A549 (cell line): ENCODE data around the gene APOL3. TPM values are rescaled to one million over a fixed set of nuclear protein-coding genes. Genes with fewer than 3 reads are reported as not detected.
"Not testable (repeated sequence)": the region's sequence is repeated elsewhere in the genome, so short reads cannot be mapped to it uniquely, and the experiment has no call there.

Experiments used
- ATAC-seq, 2 experiments: fragments of 200-7000 bp in 1 of 2; fragments of >200 bp in 1 of 2; cut with Nextera tagmentation in 1 of 2; cut with Tn5 transposase in 1 of 2; 3 replicates each; pipeline versions ENCODE4 v1.8.0 to v1.9.1; 2018 to 2020; ENCODE audit warnings: mild to moderate bottlenecking in 1 of 2, moderate library complexity in 1 of 2
- CTCF ChIA-PET: fragments of 300-600 bp; sonication (Branson Sonifier 250); formaldehyde crosslinking; extraction: SDS; loops from one replicate; lab custom pipeline; 2021; ENCODE audit warnings: antibody characterized with exemption, inconsistent platforms; lab: Yijun Ruan, JAX
- POLR2A ChIA-PET: fragments of 350-600 bp; formaldehyde crosslinking; extraction: SDS; loops from one replicate; lab custom pipeline; 2021; ENCODE audit warnings: antibody characterized with exemption, inconsistent platforms; lab: Yijun Ruan, JAX
- DNase-seq, 2 experiments: peaks; one replicate each; pipeline versions ENCODE4 v3.0.0 to v3.0.0-alpha.2; 2011 to 2016; ENCODE audit warnings: low read depth in 1 of 2, low spot score in 1 of 2
- FAIRE-seq: peaks from 2 replicates; lab custom pipeline; 2011; peaks lifted over from hg19 to GRCh38; lab: Jason Lieb, UNC
- H3K27ac ChIP-seq, 2 experiments: fragments of >200 bp; sonication (Bioruptor Twin); formaldehyde crosslinking; 3 replicates each; pipeline ENCODE4 v1.5.1; 2016 to 2017
- H3K4me1 ChIP-seq: fragments of >200 bp; sonication (Bioruptor Twin); formaldehyde crosslinking; 3 replicates; pipeline ENCODE4 v1.6.1; 2016
- H3K4me2 ChIP-seq: fragments of >200 bp; sonication (Bioruptor Twin); formaldehyde crosslinking; 3 replicates; pipeline ENCODE4 v1.6.1; 2016
- H3K4me3 ChIP-seq: fragments of >200 bp; sonication (Bioruptor Twin); formaldehyde crosslinking; 3 replicates; pipeline ENCODE4 v1.5.1; 2016
- H3K9me3 ChIP-seq: fragments of >200 bp; sonication (Bioruptor Twin); formaldehyde crosslinking; 3 replicates; pipeline ENCODE4 v1.6.1; 2016
- BCL3 ChIP-seq: fragments of >200 bp; sonication (Bioruptor Twin); formaldehyde crosslinking; IDR thresholded peaks from 3 replicates; pipeline ENCODE4 v1.6.1; 2016
- CBX8 ChIP-seq: fragments of 200-600 bp; sonication (generic); IDR thresholded peaks from 2 replicates; pipeline ENCODE4 v1.6.1; 2016
- CHD4 ChIP-seq: fragments of 200-600 bp; sonication (generic); IDR thresholded peaks from 2 replicates; pipeline ENCODE4 v1.6.1; 2016; ENCODE audit warnings: antibody characterized with exemption, mild to moderate bottlenecking, borderline replicate concordance
- EHF ChIP-seq: fragments of 250-450 bp; sonication (Bioruptor Pico); IDR thresholded peaks from 2 replicates; pipeline ENCODE4 v1.5.0; 2020; ENCODE audit warnings: mild to moderate bottlenecking
- EP300 ChIP-seq, 2 experiments: fragments of >200 bp; sonication (Bioruptor Twin); formaldehyde crosslinking; IDR thresholded peaks; 2 replicates in 1 of 2; 3 replicates in 1 of 2; pipeline ENCODE4 v1.6.1; 2016 to 2017
- KDM5A ChIP-seq: fragments of 200-600 bp; sonication (generic); IDR thresholded peaks from 2 replicates; pipeline ENCODE4 v1.6.1; 2016; ENCODE audit warnings: antibody characterized with exemption, mild to moderate bottlenecking
- NPAS2 ChIP-seq: fragments of 250-450 bp; sonication (Bioruptor Pico); IDR thresholded peaks from 2 replicates; pipeline ENCODE4 v1.8.0; 2022; ENCODE audit warnings: mild to moderate bottlenecking, moderate library complexity, borderline replicate concordance
- POLR2AphosphoS2 ChIP-seq: conservative IDR thresholded peaks from 2 replicates; pipeline ENCODE4 v1.6.1; 2012; ENCODE audit warnings: low read length, improper control_type of control experiment, inconsistent platforms
- RAD21 ChIP-seq, 2 experiments: fragments of >200 bp in 1 of 2; sonication (Bioruptor Twin) in 1 of 2; formaldehyde crosslinking in 1 of 2; IDR thresholded peaks in 1 of 2; conservative IDR thresholded peaks in 1 of 2; 2 replicates in 1 of 2; 3 replicates in 1 of 2; pipeline ENCODE4 v1.6.1; 2012 to 2018; ENCODE audit warnings: inconsistent platforms in 1 of 2
- REST ChIP-seq: fragments of 200-600 bp; sonication (generic); IDR thresholded peaks from 2 replicates; pipeline ENCODE4 v1.6.1; 2016; ENCODE audit warnings: antibody characterized with exemption, mild to moderate bottlenecking, moderate library complexity
- RNF2 ChIP-seq: fragments of 200-600 bp; sonication (generic); IDR thresholded peaks from 2 replicates; pipeline ENCODE4 v1.6.1; 2016; ENCODE audit warnings: low read depth, mild to moderate bottlenecking, antibody characterized with exemption, moderate library complexity, borderline replicate concordance
- ZC3H11A ChIP-seq: fragments of 450-650 bp; IDR thresholded peaks from 2 replicates; pipeline ENCODE4 v1.6.1; 2014; ENCODE audit warnings: antibody characterized with exemption, mild to moderate bottlenecking
- ZNF302 ChIP-seq: fragments of 250-450 bp; sonication (Bioruptor Pico); IDR thresholded peaks from 2 replicates; pipeline ENCODE4 v1.9.0; 2021; ENCODE audit warnings: inconsistent platforms, mild to moderate bottlenecking, moderate library complexity
- WGBS: methylation state at CpG from one replicate; pipeline ENCODE4 v1.1.6; 2017; ENCODE audit errors: missing lambda C conversion rate; 5-methylcytosine and 5-hydroxymethylcytosine counted together
- polyA plus RNA-seq, 4 experiments: library from polyadenylated mRNA; depleted of rRNA in 3 of 4; stranded (reverse); fragments of >200 nt; fragmentation: RNase III in 1 of 4; extraction: RNeasy Plus Mini Kit Qiagen cat#74134 plus additional on column Dnase treatment in 1 of 4; gene quantifications; 2 replicates in 3 of 4; 3 replicates in 1 of 4; pipeline ENCODE4 v1.2.3, GENCODE V29; 2011 to 2017
- TF ChIP-seq, protein P1 (sequence below): fragments of 250-450 bp; sonication (Bioruptor Pico); IDR thresholded peaks from 2 replicates; pipeline ENCODE4 v1.5.0; 2020; ENCODE audit warnings: low read depth, mild to moderate bottlenecking, moderate library complexity
- TF ChIP-seq, protein P2 (sequence below): IDR thresholded peaks from 2 replicates; pipeline ENCODE4 v1.6.1; 2012; ENCODE audit warnings: low read depth, borderline replicate concordance

The APOL3 gene
- polyA plus RNA-seq, 2 of the 4 experiments (the other 2 are of a cell fraction), result not detected

- TF ChIP-seq BCL3 (no peak), POLR2AphosphoS2 (no peak)
Observed at GRCh38 chr22:36155702-36156101, 4.9 kb downstream of the APOL3 start (continued).

- H3K4me2 ChIP-seq, result no peak overlapping the region
- ChIA-PET CTCF (no interaction called here), POLR2A (no interaction called here)
- H3K4me1 ChIP-seq, result no peaks in the 10 kb centered on the region
- no peak for FAIRE-seq
- no peak overlapping the region for H3K27ac ChIP-seq
- no peak for ATAC-seq
- DNase-seq, result no peak
- TF ChIP-seq, protein P1, sequence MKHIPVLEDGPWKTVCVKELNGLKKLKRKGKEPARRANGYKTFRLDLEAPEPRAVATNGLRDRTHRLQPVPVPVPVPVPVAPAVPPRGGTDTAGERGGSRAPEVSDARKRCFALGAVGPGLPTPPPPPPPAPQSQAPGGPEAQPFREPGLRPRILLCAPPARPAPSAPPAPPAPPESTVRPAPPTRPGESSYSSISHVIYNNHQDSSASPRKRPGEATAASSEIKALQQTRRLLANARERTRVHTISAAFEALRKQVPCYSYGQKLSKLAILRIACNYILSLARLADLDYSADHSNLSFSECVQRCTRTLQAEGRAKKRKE, result no peak
- TF ChIP-seq KDM5A, result no peak
- TF ChIP-seq, protein P2, sequence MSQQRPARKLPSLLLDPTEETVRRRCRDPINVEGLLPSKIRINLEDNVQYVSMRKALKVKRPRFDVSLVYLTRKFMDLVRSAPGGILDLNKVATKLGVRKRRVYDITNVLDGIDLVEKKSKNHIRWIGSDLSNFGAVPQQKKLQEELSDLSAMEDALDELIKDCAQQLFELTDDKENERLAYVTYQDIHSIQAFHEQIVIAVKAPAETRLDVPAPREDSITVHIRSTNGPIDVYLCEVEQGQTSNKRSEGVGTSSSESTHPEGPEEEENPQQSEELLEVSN, result no peak
- H3K4me3 ChIP-seq, result no peak overlapping the region
- 0 out of 3 replicates have a peak, but pooled peaks cover 6% of the 10 kb centered on the region for H3K9me3 ChIP-seq
- 88% methylated on average over 3 of the region's 3 CpGs for WGBS
Observed at GRCh38 chr22:36154423-36154945, 6.1 kb downstream of the APOL3 start.

DNA sequence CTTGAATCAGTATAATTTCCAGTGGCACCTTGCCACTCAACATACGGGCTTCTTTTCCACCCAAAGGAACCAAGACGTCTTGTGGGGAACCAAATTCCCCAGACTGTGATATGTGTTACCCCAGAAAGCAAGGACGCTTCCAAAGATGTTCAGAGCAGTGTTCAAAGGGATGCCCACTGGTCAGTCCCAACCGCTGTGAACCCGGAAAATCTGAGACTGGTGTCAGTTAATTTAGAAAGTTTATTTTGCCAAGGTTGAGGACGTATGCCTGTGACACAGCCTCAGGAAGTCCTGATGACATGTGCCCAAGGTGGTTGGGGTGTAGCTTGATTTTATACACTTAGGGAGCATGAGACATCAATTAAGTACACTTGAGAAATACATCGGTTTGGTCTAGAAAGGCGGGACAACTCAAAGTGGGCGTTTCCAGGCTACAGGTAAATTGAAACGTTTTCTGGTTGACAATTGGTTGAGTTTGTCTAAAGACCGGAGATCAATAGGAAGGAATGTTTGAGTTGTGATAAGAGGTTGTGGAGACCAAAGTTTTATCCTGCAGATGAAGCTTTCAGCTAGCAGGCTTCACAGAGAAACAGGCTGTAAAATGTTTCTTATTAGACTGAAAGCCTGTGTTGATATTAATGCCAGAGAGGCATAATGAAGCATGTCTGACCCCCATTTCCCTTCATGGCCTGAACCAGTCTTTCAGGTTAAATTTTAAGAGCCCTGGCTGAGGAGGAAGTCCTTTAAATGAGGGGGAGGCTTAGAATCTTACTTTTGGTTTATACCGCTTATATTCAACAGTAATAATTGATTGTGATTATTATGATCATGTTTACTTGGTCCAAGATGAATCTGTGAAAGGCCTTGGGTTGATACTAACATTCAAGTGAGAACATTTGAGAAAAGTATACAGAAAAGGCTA is 6.8 kb downstream of the APOL3 start:
- H3K9me3 ChIP-seq, result 0 out of 3 replicates have a peak, but pooled peaks cover 6% of the 10 kb centered on the region
- no peaks in the 10 kb centered on the region for H3K4me1 ChIP-seq
- no peak for TF ChIP-seq NPAS2
- DNase-seq (no peak), FAIRE-seq (no peak), ATAC-seq (no peak)
- no peak overlapping the region for H3K4me3 ChIP-seq
- no peak overlapping the region for H3K4me2 ChIP-seq
- 73% methylated on average over 10 of the region's 12 CpGs for WGBS
- ChIA-PET CTCF (interaction anchor here (1.1 to 1.5 kb wide), 2 partner anchors 14 to 41 kb away, joined by 4 to 5 read pairs; no protein-coding TSS in a partner anchor), POLR2A (no interaction called here)
- H3K27ac ChIP-seq, result no peak overlapping the region

GRCh38 chr22:36152821-36153220 is 7.7 kb downstream of the APOL3 start:
- 57% methylated on average over 4 of the region's 4 CpGs for WGBS
- H3K4me3 ChIP-seq, H3K4me1 ChIP-seq, POLR2A ChIA-PET, FAIRE-seq, H3K4me2 ChIP-seq, H3K27ac ChIP-seq, ATAC-seq, DNase-seq, H3K9me3 ChIP-seq: not testable (repeated sequence)
- CTCF ChIA-PET, result interaction anchor here (0.6 to 1.9 kb wide), 5 partner anchors 13 to 861 kb away, joined by 3 to 5 read pairs (median 4); no protein-coding TSS in a partner anchor

- ChIA-PET CTCF (interaction anchor here (0.8 to 1.9 kb wide), 5 partner anchors 11 to 29 kb away, joined by 3 to 5 read pairs (median 3); no protein-coding TSS in a partner anchor), POLR2A (no interaction called here)
- FAIRE-seq (no peak), ATAC-seq (no peak), DNase-seq (no peak)
- TF ChIP-seq ZC3H11A (no peak), RNF2 (no peak), ZNF302 (CRISPR knock-in tag) (no peak), EHF (CRISPR knock-in tag) (no peak), CBX8 (no peak), CHD4 (no peak), REST (no peak), EP300 (IDR thresholded peaks at IDR 0.05) (no peak), RAD21 (conservative IDR thresholded peaks at IDR 0.05 in 1 of 2, IDR thresholded peaks at IDR 0.05 in 1 of 2) (no peak)
- Histone ChIP-seq H3K4me3 (no peak overlapping the region), H3K4me2 (no peak overlapping the region), H3K4me1 (no peaks in the 10 kb centered on the region), H3K9me3 (0 out of 3 replicates have a peak, but pooled peaks cover 6% of the 10 kb centered on the region), H3K27ac (no peak overlapping the region)
- 14% methylated on average over 3 of the region's 3 CpGs for WGBS
Observed at GRCh38 chr22:36152088-36152487, 8.5 kb downstream of the APOL3 start.
